Type B pancreatic cell (in vitro differentiated cells): ENCODE data around the gene GRAMD1B. TPM values are rescaled to one million over a fixed set of nuclear protein-coding genes. Genes with fewer than 3 reads are reported as not detected.

Experiments used
- DNase-seq: peaks from one replicate; pipeline ENCODE4 v3.0.0; 2021; ENCODE audit warnings: mixed read lengths; ENCODE audit not compliant: unreplicated experiment; ENCODE audit errors: extremely low spot score
- H3K27ac Mint-ChIP-seq: 2 replicates; pipeline ENCODE4 v1.8.0; 2021; ENCODE audit warnings: mild to moderate bottlenecking, mixed read lengths
- H3K27me3 Mint-ChIP-seq: 2 replicates; pipeline ENCODE4 v1.8.0; 2021; ENCODE audit warnings: mixed read lengths
- H3K36me3 Mint-ChIP-seq: 2 replicates; pipeline ENCODE4 v1.8.0; 2021; ENCODE audit warnings: mixed read lengths
- H3K4me1 Mint-ChIP-seq: one replicate; pipeline ENCODE4 v1.8.0; 2021; ENCODE audit warnings: mixed read lengths; ENCODE audit not compliant: unreplicated experiment
- H3K4me3 Mint-ChIP-seq: 2 replicates; pipeline ENCODE4 v1.8.0; 2021; ENCODE audit warnings: mild to moderate bottlenecking, mixed read lengths
- H3K9me3 Mint-ChIP-seq: 2 replicates; pipeline ENCODE4 v1.8.0; 2021; ENCODE audit warnings: mixed read lengths
- CTCF ChIP-seq: fragments of 200-600 bp; sonication (generic); conservative IDR thresholded peaks from 2 replicates; pipeline ENCODE4 v1.5.0; 2021; ENCODE audit warnings: antibody characterized with exemption, mild to moderate bottlenecking
- total RNA-seq: library from RNA; stranded (reverse); gene quantifications from 2 replicates; pipeline ENCODE4 v1.2.1, GENCODE V29; 2021; ENCODE audit warnings: low replicate concordance

GRAMD1B gene
- total RNA-seq, 1 donor from 2014 or later: 15.2 TPM

GRCh38 chr11:123430721-123431497, 840 bp downstream of the GRAMD1B start:
- H3K36me3 Mint-ChIP-seq: no peaks in the 10 kb centered on the region
- TF ChIP-seq CTCF: no peak
- no peak overlapping the region for H3K27ac Mint-ChIP-seq
- H3K4me3 Mint-ChIP-seq: peak overlapping the region; percentile 91
- peaks cover 53% of the 10 kb centered on the region for H3K27me3 Mint-ChIP-seq
- peaks cover 32% of the 10 kb centered on the region for H3K4me1 Mint-ChIP-seq
- peak; percentile 73 for DNase-seq
- no peaks in the 10 kb centered on the region for H3K9me3 Mint-ChIP-seq

- H3K27ac Mint-ChIP-seq: no peak overlapping the region
- DNase-seq: no peak
- peaks cover 50% of the 10 kb centered on the region for H3K27me3 Mint-ChIP-seq
- peaks cover 26% of the 10 kb centered on the region for H3K4me1 Mint-ChIP-seq
- H3K9me3 Mint-ChIP-seq: no peaks in the 10 kb centered on the region
- H3K4me3 Mint-ChIP-seq: peak overlapping the region; percentile 86
- no peak for TF ChIP-seq CTCF
- no peaks in the 10 kb centered on the region for H3K36me3 Mint-ChIP-seq
Measured at GRCh38 chr11:123431619-123432018, 1.6 kb downstream of the GRAMD1B start.

GRCh38 chr11:123434262-123434661, 4.2 kb downstream of the GRAMD1B start:
- no peaks in the 10 kb centered on the region for H3K9me3 Mint-ChIP-seq
- H3K4me1 Mint-ChIP-seq: peaks cover 21% of the 10 kb centered on the region
- no peak for DNase-seq
- no peak overlapping the region for H3K27ac Mint-ChIP-seq
- no peak overlapping the region for H3K4me3 Mint-ChIP-seq
- H3K36me3 Mint-ChIP-seq: no peaks in the 10 kb centered on the region
- H3K27me3 Mint-ChIP-seq: peaks cover 36% of the 10 kb centered on the region
- TF ChIP-seq CTCF: peak; percentile 50

- no peak for DNase-seq
- Mint-ChIP-seq H3K4me1 (peaks cover 15% of the 10 kb centered on the region), H3K9me3 (no peaks in the 10 kb centered on the region), H3K36me3 (no peaks in the 10 kb centered on the region), H3K4me3 (no peak overlapping the region), H3K27me3 (peaks cover 30% of the 10 kb centered on the region), H3K27ac (no peak overlapping the region)
- no peak for TF ChIP-seq CTCF
Measured at GRCh38 chr11:123434911-123435310, 4.8 kb downstream of the GRAMD1B start.

- H3K4me3 Mint-ChIP-seq: no peak overlapping the region
- no peak for TF ChIP-seq CTCF
- H3K27ac Mint-ChIP-seq: no peak overlapping the region
- no peak for DNase-seq
- H3K9me3 Mint-ChIP-seq: no peaks in the 10 kb centered on the region
- no peaks in the 10 kb centered on the region for H3K36me3 Mint-ChIP-seq
- H3K4me1 Mint-ChIP-seq: peaks cover 9% of the 10 kb centered on the region
- H3K27me3 Mint-ChIP-seq: peaks cover 16% of the 10 kb centered on the region
Measured at GRCh38 chr11:123437236-123437979, 7.3 kb downstream of the GRAMD1B start.
